GM18511 (cell line): ENCODE results near the gene TANGO6.

Source experiments
- ATAC-seq: cut with Tn5 transposase; IDR thresholded peaks from one replicate; pipeline ENCODE4 v1.9.1; 2021; ENCODE audit warnings: mild to moderate bottlenecking, moderate library complexity; ENCODE audit not compliant: unreplicated experiment

The TANGO6 gene

GRCh38 chr16:68907297-68907696 lies 64.0 kb downstream of the TANGO6 start:
- no peak for ATAC-seq

- ATAC-seq, result no peak
These were observed 64.5 kb downstream of the TANGO6 start for GRCh38 chr16:68907781-68908181.

GRCh38 chr16:68909099-68909733 lies 65.9 kb downstream of the TANGO6 start:
- no peak for ATAC-seq

- no peak for ATAC-seq
These were observed 66.7 kb downstream of the TANGO6 start for GRCh38 chr16:68910051-68910450.

- ATAC-seq, result no peak
These were observed 72.3 kb downstream of the TANGO6 start for GRCh38 chr16:68915589-68915988.

- no peak for ATAC-seq
These were observed 74.2 kb downstream of the TANGO6 start for GRCh38 chr16:68917541-68917940.

- ATAC-seq, result no peak
These were observed 77.0 kb downstream of the TANGO6 start for GRCh38 chr16:68920349-68920748.

GRCh38 chr16:68921637-68922036 lies 78.3 kb downstream of the TANGO6 start:
- ATAC-seq, result no peak

GRCh38 chr16:68923116-68923515 lies 79.8 kb downstream of the TANGO6 start:
- no peak for ATAC-seq

GRCh38 chr16:68927018-68927417 lies 83.7 kb downstream of the TANGO6 start:
- no peak for ATAC-seq

- ATAC-seq, result no peak
These were observed 87.9 kb downstream of the TANGO6 start for GRCh38 chr16:68931196-68931595.

- no peak for ATAC-seq
These were observed 91.1 kb downstream of the TANGO6 start for GRCh38 chr16:68934402-68934801.

GRCh38 chr16:68935008-68935407 lies 91.7 kb downstream of the TANGO6 start:
- ATAC-seq, result no peak

- no peak for ATAC-seq
These were observed 93.7 kb downstream of the TANGO6 start for GRCh38 chr16:68936736-68937631.

- ATAC-seq, result no peak
These were observed 96.5 kb downstream of the TANGO6 start for GRCh38 chr16:68939692-68940320.

- ATAC-seq, result no peak
These were observed 97.5 kb downstream of the TANGO6 start for GRCh38 chr16:68940816-68941215.

- no peak for ATAC-seq
These were observed 100.6 kb downstream of the TANGO6 start for GRCh38 chr16:68943961-68944360.

- ATAC-seq, result no peak
These were observed 105.0 kb downstream of the TANGO6 start for GRCh38 chr16:68948230-68948910.

GRCh38 chr16:68951991-68952877 lies 108.9 kb downstream of the TANGO6 start:
- ATAC-seq, result no peak

- no peak for ATAC-seq
These were observed 111.7 kb downstream of the TANGO6 start for GRCh38 chr16:68954911-68955635.
